NB4 (cell line): ENCODE results near the gene PDGFA.

Source experiments
- CTCF ChIP-seq: IDR thresholded peaks from one replicate; pipeline ENCODE4 v1.5.1; 2012; ENCODE audit warnings: low read depth, low read length
- MAX ChIP-seq: IDR thresholded peaks from 2 replicates; pipeline ENCODE4 v1.6.1; 2011; ENCODE audit warnings: low read depth, low read length
- MYC ChIP-seq: IDR thresholded peaks from 2 replicates; pipeline ENCODE4 v1.6.1; 2011; ENCODE audit warnings: low read depth, low read length
- POLR2A ChIP-seq: IDR thresholded peaks from 2 replicates; pipeline ENCODE4 v1.6.1; 2011; ENCODE audit warnings: mild to moderate bottlenecking; ENCODE audit not compliant: insufficient read length; ENCODE audit errors: extremely low read depth

- no peak for TF ChIP-seq CTCF
- no peak for TF ChIP-seq POLR2A
- TF ChIP-seq MAX: no peak
- TF ChIP-seq MYC: no peak
Measured at GRCh38 chr7:555551-556160, 36.0 kb upstream of the PDGFA start.
